HG03432 (cell line): ENCODE measurements around the gene CNN1.
"Not testable (repeated sequence)": the region's sequence is repeated elsewhere in the genome, so short reads cannot be mapped to it uniquely, and the experiment has no call there.

ENCODE experiments used
- ATAC-seq: cut with Tn5 transposase; IDR thresholded peaks from one replicate; pipeline ENCODE4 v1.9.1; 2021; ENCODE audit warnings: mild to moderate bottlenecking, moderate library complexity; ENCODE audit not compliant: unreplicated experiment

Gene CNN1

GRCh38 chr19:11598746-11599145, 60.1 kb downstream of the CNN1 start:
- ATAC-seq: no peak

- ATAC-seq: not testable (repeated sequence)
Observed at GRCh38 chr19:11599704-11600103, 61.1 kb downstream of the CNN1 start.
